Activated naive CD8-positive, alpha-beta T cell treated with anti-CD3 and anti-CD28 coated beads, Interleukin-2, amount 10 ng/mL, durations not matched to agents 7 days and 5 days (primary cell): ENCODE data around the gene CAV3. TPM values are rescaled to one million over a fixed set of nuclear protein-coding genes. Genes with fewer than 3 reads are reported as not detected.

Experiments
- ATAC-seq: fragments of 150-1000 bp; cut with Tn5 transposase; one replicate; pipeline ENCODE4 v1.10.0; 2021; ENCODE audit warnings: low read depth, moderate library complexity
- POLR2A ChIA-PET: fragments of 350-600 bp; sonication (Branson Sonifier 250); formaldehyde crosslinking; loops from one replicate; lab custom pipeline; 2021; ENCODE audit warnings: antibody characterized with exemption; lab: Charles Lee
- DNase-seq: peaks from one replicate; pipeline ENCODE4 v3.0.0; 2021
- H3K27ac Mint-ChIP-seq: one replicate; pipeline ENCODE4 v1.8.0; 2022; ENCODE audit warnings: mild to moderate bottlenecking, mixed read lengths
- H3K27me3 Mint-ChIP-seq: one replicate; pipeline ENCODE4 v1.8.0; 2022; ENCODE audit warnings: mild to moderate bottlenecking, moderate library complexity, mixed read lengths
- H3K36me3 Mint-ChIP-seq: one replicate; pipeline ENCODE4 v1.8.0; 2021; ENCODE audit warnings: mild to moderate bottlenecking, mixed read lengths
- H3K4me1 Mint-ChIP-seq: one replicate; pipeline ENCODE4 v1.8.0; 2021; ENCODE audit warnings: mixed read lengths
- H3K4me3 Mint-ChIP-seq: one replicate; pipeline ENCODE4 v1.8.0; 2022; ENCODE audit warnings: mild to moderate bottlenecking, moderate library complexity, mixed read lengths
- H3K9me3 Mint-ChIP-seq: one replicate; pipeline ENCODE4 v1.8.0; 2021; ENCODE audit warnings: mixed read lengths
- total RNA-seq, 2 experiments: library from RNA; stranded (reverse); gene quantifications; one replicate each; pipeline ENCODE4 v1.2.3, GENCODE V29; 2021

CAV3 gene
- total RNA-seq, 2 experiments from 2014 or later: not detected

GRCh38 chr3:8724108-8724752 is 9.4 kb upstream of the CAV3 start:
- H3K27me3 Mint-ChIP-seq: no peaks in the 10 kb centered on the region
- POLR2A ChIA-PET: no interaction called here
- H3K4me1 Mint-ChIP-seq: no peaks in the 10 kb centered on the region
- no peak overlapping the region for H3K27ac Mint-ChIP-seq
- DNase-seq (no peak), ATAC-seq (no peak)
- H3K9me3 Mint-ChIP-seq: peaks cover 3% of the 10 kb centered on the region
- H3K4me3 Mint-ChIP-seq: no peak overlapping the region
- no peaks in the 10 kb centered on the region for H3K36me3 Mint-ChIP-seq

GRCh38 chr3:8727605-8728512 is 5.7 kb upstream of the CAV3 start:
- no peak overlapping the region for H3K27ac Mint-ChIP-seq
- DNase-seq (no peak), ATAC-seq (no peak)
- POLR2A ChIA-PET: no interaction called here
- H3K4me1 Mint-ChIP-seq: no peaks in the 10 kb centered on the region
- H3K27me3 Mint-ChIP-seq: no peaks in the 10 kb centered on the region
- peaks cover 3% of the 10 kb centered on the region for H3K9me3 Mint-ChIP-seq
- H3K4me3 Mint-ChIP-seq: no peak overlapping the region
- no peaks in the 10 kb centered on the region for H3K36me3 Mint-ChIP-seq

GRCh38 chr3:8729479-8729878 is 4.1 kb upstream of the CAV3 start:
- DNase-seq (no peak), ATAC-seq (no peak)
- no peak overlapping the region for H3K27ac Mint-ChIP-seq
- peaks cover 3% of the 10 kb centered on the region for H3K9me3 Mint-ChIP-seq
- H3K4me3 Mint-ChIP-seq: no peak overlapping the region
- H3K4me1 Mint-ChIP-seq: no peaks in the 10 kb centered on the region
- H3K27me3 Mint-ChIP-seq: no peaks in the 10 kb centered on the region
- H3K36me3 Mint-ChIP-seq: no peaks in the 10 kb centered on the region
- POLR2A ChIA-PET: no interaction called here

- peaks cover 3% of the 10 kb centered on the region for H3K9me3 Mint-ChIP-seq
- H3K27me3 Mint-ChIP-seq: no peaks in the 10 kb centered on the region
- no peaks in the 10 kb centered on the region for H3K36me3 Mint-ChIP-seq
- H3K4me3 Mint-ChIP-seq: no peak overlapping the region
- ATAC-seq (no peak), DNase-seq (no peak)
- no peak overlapping the region for H3K27ac Mint-ChIP-seq
- POLR2A ChIA-PET: no interaction called here
- H3K4me1 Mint-ChIP-seq: no peaks in the 10 kb centered on the region
Observed at GRCh38 chr3:8730656-8731055, 2.9 kb upstream of the CAV3 start.

- Mint-ChIP-seq H3K27ac (no peak overlapping the region), H3K4me3 (no peak overlapping the region), H3K27me3 (peaks cover 3% of the 10 kb centered on the region), H3K4me1 (no peaks in the 10 kb centered on the region), H3K36me3 (no peaks in the 10 kb centered on the region), H3K9me3 (no peaks in the 10 kb centered on the region)
- no peak for DNase-seq
- no peak for ATAC-seq
- POLR2A ChIA-PET: no interaction called here
Observed at GRCh38 chr3:8732413-8732812, 1.2 kb upstream of the CAV3 start.

GRCh38 chr3:8734137-8734878 is 706 bp downstream of the CAV3 start:
- DNase-seq (no peak), ATAC-seq (no peak)
- Mint-ChIP-seq H3K27me3 (peaks cover 6% of the 10 kb centered on the region), H3K9me3 (no peaks in the 10 kb centered on the region), H3K4me1 (no peaks in the 10 kb centered on the region), H3K27ac (no peak overlapping the region), H3K36me3 (no peaks in the 10 kb centered on the region), H3K4me3 (no peak overlapping the region)
- POLR2A ChIA-PET: no interaction called here

- Mint-ChIP-seq H3K4me1 (no peaks in the 10 kb centered on the region), H3K36me3 (no peaks in the 10 kb centered on the region), H3K27me3 (peaks cover 6% of the 10 kb centered on the region), H3K4me3 (no peak overlapping the region), H3K27ac (no peak overlapping the region), H3K9me3 (no peaks in the 10 kb centered on the region)
- ATAC-seq (no peak), DNase-seq (no peak)
- POLR2A ChIA-PET: no interaction called here
Observed at GRCh38 chr3:8734908-8735307, 1.3 kb downstream of the CAV3 start.

GRCh38 chr3:8736436-8736835 is 2.8 kb downstream of the CAV3 start:
- H3K27ac Mint-ChIP-seq: no peak overlapping the region
- H3K27me3 Mint-ChIP-seq: peaks cover 6% of the 10 kb centered on the region
- no peak for DNase-seq
- no peaks in the 10 kb centered on the region for H3K36me3 Mint-ChIP-seq
- H3K4me3 Mint-ChIP-seq: no peak overlapping the region
- H3K9me3 Mint-ChIP-seq: no peaks in the 10 kb centered on the region
- no peak for ATAC-seq
- POLR2A ChIA-PET: no interaction called here
- peaks cover 2% of the 10 kb centered on the region for H3K4me1 Mint-ChIP-seq

- DNase-seq (no peak), ATAC-seq (no peak)
- POLR2A ChIA-PET: no interaction called here
- H3K36me3 Mint-ChIP-seq: no peaks in the 10 kb centered on the region
- peaks cover 13% of the 10 kb centered on the region for H3K27me3 Mint-ChIP-seq
- peaks cover 2% of the 10 kb centered on the region for H3K4me1 Mint-ChIP-seq
- no peak overlapping the region for H3K27ac Mint-ChIP-seq
- H3K4me3 Mint-ChIP-seq: no peak overlapping the region
- H3K9me3 Mint-ChIP-seq: no peaks in the 10 kb centered on the region
Observed at GRCh38 chr3:8737301-8737700, 3.7 kb downstream of the CAV3 start.

- Mint-ChIP-seq H3K4me3 (no peak overlapping the region), H3K36me3 (no peaks in the 10 kb centered on the region), H3K4me1 (peaks cover 2% of the 10 kb centered on the region), H3K27me3 (peaks cover 13% of the 10 kb centered on the region), H3K9me3 (no peaks in the 10 kb centered on the region), H3K27ac (no peak overlapping the region)
- DNase-seq: no peak
- POLR2A ChIA-PET: no interaction called here
- ATAC-seq: no peak
Observed at GRCh38 chr3:8737823-8738222, 4.2 kb downstream of the CAV3 start.

- Mint-ChIP-seq H3K9me3 (no peaks in the 10 kb centered on the region), H3K27me3 (peaks cover 13% of the 10 kb centered on the region), H3K36me3 (no peaks in the 10 kb centered on the region), H3K27ac (no peak overlapping the region), H3K4me1 (peaks cover 2% of the 10 kb centered on the region), H3K4me3 (no peak overlapping the region)
- POLR2A ChIA-PET: no interaction called here
- ATAC-seq (no peak), DNase-seq (no peak)
Observed at GRCh38 chr3:8738639-8739038, 5.0 kb downstream of the CAV3 start.

GRCh38 chr3:8739757-8740504 is 6.3 kb downstream of the CAV3 start:
- Mint-ChIP-seq H3K36me3 (no peaks in the 10 kb centered on the region), H3K9me3 (no peaks in the 10 kb centered on the region), H3K4me1 (peaks cover 2% of the 10 kb centered on the region), H3K4me3 (no peak overlapping the region), H3K27me3 (peaks cover 13% of the 10 kb centered on the region), H3K27ac (no peak overlapping the region)
- ATAC-seq (no peak), DNase-seq (no peak)
- POLR2A ChIA-PET: no interaction called here

GRCh38 chr3:8741581-8742261 is 8.1 kb downstream of the CAV3 start:
- Mint-ChIP-seq H3K36me3 (no peaks in the 10 kb centered on the region), H3K4me1 (peaks cover 2% of the 10 kb centered on the region), H3K9me3 (no peaks in the 10 kb centered on the region), H3K4me3 (no peak overlapping the region), H3K27me3 (peaks cover 13% of the 10 kb centered on the region), H3K27ac (no peak overlapping the region)
- POLR2A ChIA-PET: no interaction called here
- ATAC-seq (no peak), DNase-seq (no peak)
